Esophagus squamous epithelium (tissue), 4 donors: ENCODE results near the gene PCSK5.

ENCODE experiments used
- CTCF ChIP-seq, 6 experiments: fragments of 450-650 bp in 4 of 6; fragments of 200-600 bp in 2 of 6; sonication (generic) in 2 of 6; IDR thresholded peaks; one replicate each; pipeline ENCODE4 v1.5.1; 2016 to 2019; ENCODE audit warnings: antibody characterized with exemption in 6 of 6, mild to moderate bottlenecking in 4 of 6, moderate library complexity in 4 of 6
- POLR2A ChIP-seq, 4 donors: fragments of 450-650 bp; IDR thresholded peaks; one replicate each; pipeline ENCODE4 v1.6.1; 2017; ENCODE audit warnings: antibody characterized with exemption in 4 of 4, mild to moderate bottlenecking in 4 of 4, moderate library complexity in 3 of 4

GRCh38 chr9:76045221-76045620, 154.7 kb downstream of the PCSK5 start:
- TF ChIP-seq CTCF (IDR thresholded peaks at IDR 0.05) (no peak), POLR2A (IDR thresholded peaks at IDR 0.05) (no peak)
